Measurements from ENCODE around the gene ZNF557.

DNA sequence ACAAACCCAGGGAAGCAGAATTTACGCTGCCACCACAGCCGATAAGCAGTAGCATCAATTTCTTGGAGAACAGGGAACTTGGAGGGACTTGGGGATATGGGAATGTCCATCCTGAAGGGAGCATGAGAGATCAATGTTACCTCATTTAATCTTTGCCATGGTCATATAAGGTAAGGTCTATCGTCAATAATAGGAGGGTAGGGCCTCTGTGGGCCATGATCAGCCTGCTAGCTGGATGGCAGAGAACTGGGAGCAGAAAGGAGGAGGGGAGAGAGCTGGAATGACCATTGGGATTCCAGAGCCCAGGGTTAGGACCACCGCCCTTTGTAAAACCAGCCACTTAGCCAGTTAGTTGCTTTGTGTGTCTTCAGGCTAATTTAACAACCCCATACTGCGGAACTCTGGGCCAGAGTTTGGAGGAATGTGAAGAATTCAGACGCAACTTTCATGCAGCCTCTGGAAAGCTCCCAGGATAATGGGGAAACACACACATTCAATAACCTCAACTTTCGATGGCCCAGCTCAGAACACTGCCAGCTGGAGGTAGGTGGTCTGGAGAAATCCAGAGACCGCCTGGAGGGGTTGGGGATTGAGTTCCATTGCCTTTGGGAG is 40.3 kb downstream of the ZNF557 start:
- no peak for TF ChIP-seq CREB1 (IDR thresholded peaks at IDR 0.05)
- TF ChIP-seq, protein P1, sequence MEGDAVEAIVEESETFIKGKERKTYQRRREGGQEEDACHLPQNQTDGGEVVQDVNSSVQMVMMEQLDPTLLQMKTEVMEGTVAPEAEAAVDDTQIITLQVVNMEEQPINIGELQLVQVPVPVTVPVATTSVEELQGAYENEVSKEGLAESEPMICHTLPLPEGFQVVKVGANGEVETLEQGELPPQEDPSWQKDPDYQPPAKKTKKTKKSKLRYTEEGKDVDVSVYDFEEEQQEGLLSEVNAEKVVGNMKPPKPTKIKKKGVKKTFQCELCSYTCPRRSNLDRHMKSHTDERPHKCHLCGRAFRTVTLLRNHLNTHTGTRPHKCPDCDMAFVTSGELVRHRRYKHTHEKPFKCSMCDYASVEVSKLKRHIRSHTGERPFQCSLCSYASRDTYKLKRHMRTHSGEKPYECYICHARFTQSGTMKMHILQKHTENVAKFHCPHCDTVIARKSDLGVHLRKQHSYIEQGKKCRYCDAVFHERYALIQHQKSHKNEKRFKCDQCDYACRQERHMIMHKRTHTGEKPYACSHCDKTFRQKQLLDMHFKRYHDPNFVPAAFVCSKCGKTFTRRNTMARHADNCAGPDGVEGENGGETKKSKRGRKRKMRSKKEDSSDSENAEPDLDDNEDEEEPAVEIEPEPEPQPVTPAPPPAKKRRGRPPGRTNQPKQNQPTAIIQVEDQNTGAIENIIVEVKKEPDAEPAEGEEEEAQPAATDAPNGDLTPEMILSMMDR (IDR thresholded peaks at IDR 0.05; ENCODE audit: control extremely low read depth in 1 of 3, insufficient read depth in 1 of 3, low read depth in 1 of 3, low read length in 3 of 3) = no peak
- no peak for TF ChIP-seq RBBP5 (IDR thresholded peaks at IDR 0.05; ENCODE audit: borderline replicate concordance, low read depth, low read length)
- no peak for TF ChIP-seq CHD2 (IDR thresholded peaks at IDR 0.05; ENCODE audit: low read length)
- peak; percentile 34; the same call in 1 of the 2 replicates for TF ChIP-seq CEBPB (IDR thresholded peaks at IDR 0.05; ENCODE audit: low read depth, low read length)
- no peak for TF ChIP-seq RAD21 (IDR thresholded peaks at IDR 0.05 in 1 of 2, conservative IDR thresholded peaks at IDR 0.05 in 1 of 2; ENCODE audit: low read depth in 2 of 2, low read length in 2 of 2)
- TF ChIP-seq TAF7 (optimal IDR thresholded peaks at IDR 0.05; ENCODE audit: borderline replicate concordance, low read depth, low read length) = no peak
- TF ChIP-seq POLR2AphosphoS5 (IDR thresholded peaks at IDR 0.05; ENCODE audit: low read depth, low read length) = no peak
- no peak for TF ChIP-seq ZNF274 (IDR thresholded peaks at IDR 0.05; ENCODE audit: borderline replicate concordance, extremely low read depth, low read length)
- TF ChIP-seq GABPA (IDR thresholded peaks at IDR 0.05; ENCODE audit: borderline replicate concordance, insufficient read depth, low read length) = no peak
- no peak for TF ChIP-seq BRCA1 (IDR thresholded peaks at IDR 0.05; ENCODE audit: low read depth, low read length)
- no peak for TF ChIP-seq EGR1 (IDR thresholded peaks at IDR 0.05; ENCODE audit: borderline replicate concordance, low read depth, low read length)
- TF ChIP-seq POLR2A (IDR thresholded peaks at IDR 0.05; ENCODE audit: control extremely low read depth in 1 of 2, low read depth in 2 of 2, low read length in 2 of 2) = no peak
- TF ChIP-seq JUN (IDR thresholded peaks at IDR 0.05; ENCODE audit: low read depth, low read length) = no peak

Data from H1 (cell line).